ENCODE results near the gene HTD2.

Gene HTD2

DNA sequence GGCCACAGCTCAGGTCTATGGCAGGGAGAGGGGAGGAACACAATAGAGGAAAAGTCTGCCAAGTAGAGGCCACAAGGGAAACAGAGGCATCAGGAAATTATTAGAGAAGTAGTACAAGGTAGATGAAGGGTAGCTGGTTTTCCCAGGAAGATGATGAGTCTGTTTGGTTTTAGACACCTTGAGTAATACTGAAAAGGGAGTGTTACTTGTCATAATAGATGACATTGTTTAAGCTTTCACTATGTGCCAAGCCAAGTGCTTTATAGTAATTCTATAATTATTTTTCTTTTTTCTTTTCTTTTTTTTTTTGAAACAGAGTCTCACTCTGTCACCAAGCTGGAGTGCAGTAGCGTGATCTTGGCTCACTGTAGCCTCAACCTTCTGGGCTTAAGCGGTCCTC is 40.0 kb downstream of the HTD2 start:
- no peaks in the 10 kb centered on the region for H3K9me3 ChIP-seq (ENCODE audit: control insufficient read depth, low read length)
- H3K27ac ChIP-seq (ENCODE audit: low read depth, low read length, severe bottlenecking): no peak overlapping the region
- no peak overlapping the region for H3K4me3 ChIP-seq (ENCODE audit: extremely low read depth, insufficient read depth, low read length, poor library complexity, severe bottlenecking)
- no peaks in the 10 kb centered on the region for H3K36me3 ChIP-seq (ENCODE audit: control insufficient read depth, insufficient read depth, low read length)
- H3K4me1 ChIP-seq (ENCODE audit: control insufficient read depth, insufficient read depth, low read length, poor library complexity, severe bottlenecking): no peaks in the 10 kb centered on the region
- 90 to 100% methylated on average over 1 to 2 of the region's 2 CpGs for WGBS, 2 experiments (ENCODE audit: insufficient coverage in 2 of 2)

GRCh38 chr3:58347984-58348383 is 41.7 kb downstream of the HTD2 start:
- no peak overlapping the region for H3K27ac ChIP-seq (ENCODE audit: low read depth, low read length, severe bottlenecking)
- no peaks in the 10 kb centered on the region for H3K9me3 ChIP-seq (ENCODE audit: control insufficient read depth, low read length)
- 95 to 97% methylated on average over 2 to 7 of the region's 7 CpGs for WGBS, 2 experiments (ENCODE audit: insufficient coverage in 2 of 2)
- H3K36me3 ChIP-seq (ENCODE audit: control insufficient read depth, insufficient read depth, low read length): no peaks in the 10 kb centered on the region
- H3K4me1 ChIP-seq (ENCODE audit: control insufficient read depth, insufficient read depth, low read length, poor library complexity, severe bottlenecking): no peaks in the 10 kb centered on the region
- no peak overlapping the region for H3K4me3 ChIP-seq (ENCODE audit: extremely low read depth, insufficient read depth, low read length, poor library complexity, severe bottlenecking)

- Histone ChIP-seq H3K4me3 (ENCODE audit: extremely low read depth, insufficient read depth, low read length, poor library complexity, severe bottlenecking) (no peak overlapping the region), H3K9me3 (ENCODE audit: control insufficient read depth, low read length) (no peaks in the 10 kb centered on the region), H3K36me3 (ENCODE audit: control insufficient read depth, insufficient read depth, low read length) (no peaks in the 10 kb centered on the region), H3K4me1 (ENCODE audit: control insufficient read depth, insufficient read depth, low read length, poor library complexity, severe bottlenecking) (no peaks in the 10 kb centered on the region), H3K27ac (ENCODE audit: low read depth, low read length, severe bottlenecking) (no peak overlapping the region)
- 88 to 91% methylated on average over 2 to 4 of the region's 7 CpGs for WGBS, 2 experiments (ENCODE audit: insufficient coverage in 2 of 2)
Measured at GRCh38 chr3:58349792-58350626, 43.7 kb downstream of the HTD2 start.

GRCh38 chr3:58350627-58351013 is 44.3 kb downstream of the HTD2 start:
- Histone ChIP-seq H3K4me1 (ENCODE audit: control insufficient read depth, insufficient read depth, low read length, poor library complexity, severe bottlenecking) (no peaks in the 10 kb centered on the region), H3K4me3 (ENCODE audit: extremely low read depth, insufficient read depth, low read length, poor library complexity, severe bottlenecking) (no peak overlapping the region), H3K9me3 (ENCODE audit: control insufficient read depth, low read length) (no peaks in the 10 kb centered on the region), H3K36me3 (ENCODE audit: control insufficient read depth, insufficient read depth, low read length) (no peaks in the 10 kb centered on the region), H3K27ac (ENCODE audit: low read depth, low read length, severe bottlenecking) (no peak overlapping the region)
- 88% methylated on average over 1 of the region's 2 CpGs; no CpG with 5 or more reads in 1 of the 2 experiments for WGBS, 2 experiments (ENCODE audit: insufficient coverage in 2 of 2)

DNA sequence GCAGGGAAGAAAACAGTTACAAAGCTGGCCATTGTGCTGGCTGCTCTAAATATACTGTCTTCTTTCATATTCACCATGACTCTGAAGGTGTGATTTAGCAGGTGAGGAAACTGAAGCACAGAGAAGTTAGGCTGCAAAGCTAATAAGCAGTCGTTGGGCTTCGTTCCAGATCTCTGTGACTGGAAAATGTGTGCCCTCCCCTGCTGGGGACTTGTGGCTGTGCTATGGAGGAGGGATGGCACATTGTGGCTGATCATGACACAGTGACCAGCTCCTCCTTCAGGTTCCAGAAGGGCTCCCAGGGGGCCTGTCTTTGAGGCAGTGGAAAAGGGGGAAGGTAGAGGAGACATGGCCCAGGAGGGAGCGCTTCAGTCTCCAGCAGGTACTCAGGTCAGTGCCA is 45.6 kb downstream of the HTD2 start:
- Histone ChIP-seq H3K9me3 (ENCODE audit: control insufficient read depth, low read length) (no peaks in the 10 kb centered on the region), H3K36me3 (ENCODE audit: control insufficient read depth, insufficient read depth, low read length) (no peaks in the 10 kb centered on the region), H3K27ac (ENCODE audit: low read depth, low read length, severe bottlenecking) (no peak overlapping the region), H3K4me3 (ENCODE audit: extremely low read depth, insufficient read depth, low read length, poor library complexity, severe bottlenecking) (no peak overlapping the region), H3K4me1 (ENCODE audit: control insufficient read depth, insufficient read depth, low read length, poor library complexity, severe bottlenecking) (no peaks in the 10 kb centered on the region)
- 31 to 90% methylated on average over 1 to 2 of the region's 3 CpGs for WGBS, 2 experiments (ENCODE audit: insufficient coverage in 2 of 2)

DNA sequence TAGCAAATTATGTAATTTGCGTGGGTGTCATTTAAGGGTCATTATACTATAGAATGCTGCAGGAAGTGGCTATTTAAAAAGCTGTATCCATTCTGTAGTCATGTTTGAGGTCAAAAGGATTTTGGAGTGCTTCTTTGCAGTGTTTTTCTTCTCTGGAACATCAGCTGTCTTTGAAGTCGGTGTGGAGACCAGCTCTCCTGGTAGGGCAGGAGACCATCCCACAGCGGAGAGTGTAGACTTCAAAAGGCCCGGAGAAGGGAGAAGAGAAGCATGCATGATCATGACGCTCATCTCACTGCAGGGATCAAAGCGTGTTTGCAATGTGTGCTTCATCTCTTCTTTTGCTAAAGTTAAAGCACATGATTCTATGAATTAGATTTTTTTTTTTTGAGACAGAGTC is 46.3 kb downstream of the HTD2 start:
- no peaks in the 10 kb centered on the region for H3K36me3 ChIP-seq (ENCODE audit: control insufficient read depth, insufficient read depth, low read length)
- no peak overlapping the region for H3K27ac ChIP-seq (ENCODE audit: low read depth, low read length, severe bottlenecking)
- no peaks in the 10 kb centered on the region for H3K4me1 ChIP-seq (ENCODE audit: control insufficient read depth, insufficient read depth, low read length, poor library complexity, severe bottlenecking)
- no peaks in the 10 kb centered on the region for H3K9me3 ChIP-seq (ENCODE audit: control insufficient read depth, low read length)
- H3K4me3 ChIP-seq (ENCODE audit: extremely low read depth, insufficient read depth, low read length, poor library complexity, severe bottlenecking): no peak overlapping the region
- WGBS, 2 experiments (ENCODE audit: insufficient coverage in 2 of 2): 89 to 96% methylated on average over 5 to 6 of the region's 6 CpGs

DNA sequence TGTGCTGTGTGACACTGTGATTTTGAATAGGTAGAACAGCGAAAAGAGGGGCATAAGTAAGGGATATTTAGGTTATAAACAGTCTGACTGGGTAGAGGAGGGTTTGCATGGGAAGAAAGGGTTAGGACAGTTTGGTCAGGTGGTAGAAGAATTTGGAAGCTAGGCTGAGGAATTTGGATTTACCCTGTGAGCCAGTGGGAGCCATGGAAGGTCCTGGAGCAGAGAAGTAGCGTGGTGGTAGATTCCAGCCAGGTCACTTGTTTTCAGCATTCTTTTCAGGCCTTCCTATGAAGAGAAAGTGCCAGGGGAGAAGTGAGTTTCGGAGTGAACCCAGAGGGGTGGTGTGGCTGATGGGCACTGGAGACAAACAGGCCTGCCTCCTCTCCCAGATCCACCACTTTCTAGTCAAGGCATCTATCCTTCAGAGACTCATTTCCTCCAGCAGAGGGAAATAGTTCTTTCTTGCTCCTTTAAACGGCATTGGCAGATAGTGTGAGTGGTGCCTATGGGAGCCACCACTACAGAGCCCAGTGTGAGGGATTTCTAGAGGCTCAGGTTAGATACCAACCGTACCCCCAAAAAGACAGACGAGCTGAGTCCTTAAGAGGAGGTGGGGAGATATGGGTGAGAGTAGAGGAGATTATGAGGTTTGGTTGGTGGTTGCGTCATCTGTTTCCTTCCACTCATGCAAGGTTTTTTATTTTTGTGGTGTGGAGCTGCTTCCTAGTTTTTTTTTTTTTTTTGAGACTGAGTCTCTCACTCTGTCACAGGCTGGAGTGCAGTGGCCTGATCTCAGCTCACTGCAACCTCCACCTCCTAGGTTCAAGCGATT is 47.6 kb downstream of the HTD2 start:
- Histone ChIP-seq H3K4me1 (ENCODE audit: control insufficient read depth, insufficient read depth, low read length, poor library complexity, severe bottlenecking) (no peaks in the 10 kb centered on the region), H3K36me3 (ENCODE audit: control insufficient read depth, insufficient read depth, low read length) (no peaks in the 10 kb centered on the region), H3K27ac (ENCODE audit: low read depth, low read length, severe bottlenecking) (no peak overlapping the region), H3K4me3 (ENCODE audit: extremely low read depth, insufficient read depth, low read length, poor library complexity, severe bottlenecking) (no peak overlapping the region), H3K9me3 (ENCODE audit: control insufficient read depth, low read length) (no peaks in the 10 kb centered on the region)
- WGBS, 2 experiments (ENCODE audit: insufficient coverage in 2 of 2): 97 to 100% methylated on average over 6 to 7 of the region's 8 CpGs

- H3K36me3 ChIP-seq (ENCODE audit: control insufficient read depth, insufficient read depth, low read length): no peaks in the 10 kb centered on the region
- H3K27ac ChIP-seq (ENCODE audit: low read depth, low read length, severe bottlenecking): no peak overlapping the region
- no peak overlapping the region for H3K4me3 ChIP-seq (ENCODE audit: extremely low read depth, insufficient read depth, low read length, poor library complexity, severe bottlenecking)
- H3K9me3 ChIP-seq (ENCODE audit: control insufficient read depth, low read length): no peaks in the 10 kb centered on the region
- whole genome bisulfite sequencing, 2 experiments (ENCODE audit: insufficient coverage in 2 of 2): 86 to 92% methylated on average over 6 to 8 of the region's 8 CpGs
- no peaks in the 10 kb centered on the region for H3K4me1 ChIP-seq (ENCODE audit: control insufficient read depth, insufficient read depth, low read length, poor library complexity, severe bottlenecking)
Measured at GRCh38 chr3:58355179-58355578, 48.9 kb downstream of the HTD2 start.

DNA sequence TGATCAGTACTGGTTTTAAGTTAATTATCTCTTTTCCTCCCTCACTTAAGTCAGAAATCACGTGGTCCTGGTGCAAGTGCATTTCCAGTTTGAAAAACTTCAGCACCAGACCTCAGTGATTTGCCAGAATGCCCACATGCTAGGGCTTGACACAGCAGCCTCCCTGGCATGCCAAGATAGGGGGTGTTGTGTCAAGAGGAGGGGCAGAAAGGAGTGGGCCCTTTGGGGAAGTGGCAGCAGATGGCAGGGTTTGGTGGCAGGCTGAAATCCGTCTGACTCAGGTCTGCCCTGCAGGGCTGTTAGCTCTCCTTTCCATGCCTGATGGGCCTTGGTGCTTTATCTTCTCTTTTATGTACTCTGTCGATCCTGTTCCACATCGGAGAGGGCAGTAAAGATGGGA is 49.7 kb downstream of the HTD2 start:
- 74 to 81% methylated on average over 3 to 4 of the region's 4 CpGs for WGBS, 2 experiments (ENCODE audit: insufficient coverage in 2 of 2)
- Histone ChIP-seq H3K36me3 (ENCODE audit: control insufficient read depth, insufficient read depth, low read length) (no peaks in the 10 kb centered on the region), H3K9me3 (ENCODE audit: control insufficient read depth, low read length) (no peaks in the 10 kb centered on the region), H3K4me1 (ENCODE audit: control insufficient read depth, insufficient read depth, low read length, poor library complexity, severe bottlenecking) (no peaks in the 10 kb centered on the region), H3K4me3 (ENCODE audit: extremely low read depth, insufficient read depth, low read length, poor library complexity, severe bottlenecking) (no peak overlapping the region), H3K27ac (ENCODE audit: low read depth, low read length, severe bottlenecking) (no peak overlapping the region)

DNA sequence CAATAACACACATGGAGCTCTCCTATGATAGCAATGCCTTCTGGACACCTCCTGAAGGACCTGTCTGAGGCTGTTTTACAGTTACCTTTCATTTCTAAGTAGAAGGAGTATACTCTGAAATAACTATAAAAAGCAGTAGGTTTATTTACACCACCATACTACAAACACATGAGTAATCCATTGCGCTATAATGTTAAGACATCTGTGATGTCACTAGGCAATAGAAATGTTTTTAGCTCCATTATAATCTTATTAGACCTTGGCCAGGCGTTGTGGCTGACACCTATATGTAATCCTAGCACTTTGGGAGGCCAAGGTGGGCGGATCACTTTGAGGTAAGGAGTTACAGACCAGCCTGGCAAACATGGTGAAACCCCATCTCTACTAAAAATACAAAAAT is 51.1 kb downstream of the HTD2 start:
- H3K9me3 ChIP-seq (ENCODE audit: control insufficient read depth, low read length): no peaks in the 10 kb centered on the region
- no peaks in the 10 kb centered on the region for H3K36me3 ChIP-seq (ENCODE audit: control insufficient read depth, insufficient read depth, low read length)
- no peaks in the 10 kb centered on the region for H3K4me1 ChIP-seq (ENCODE audit: control insufficient read depth, insufficient read depth, low read length, poor library complexity, severe bottlenecking)
- no peak overlapping the region for H3K27ac ChIP-seq (ENCODE audit: low read depth, low read length, severe bottlenecking)
- no CpG with 5 or more reads among the region's 3 CpGs for WGBS, 2 experiments (ENCODE audit: insufficient coverage in 2 of 2)
- H3K4me3 ChIP-seq (ENCODE audit: extremely low read depth, insufficient read depth, low read length, poor library complexity, severe bottlenecking): no peak overlapping the region

DNA sequence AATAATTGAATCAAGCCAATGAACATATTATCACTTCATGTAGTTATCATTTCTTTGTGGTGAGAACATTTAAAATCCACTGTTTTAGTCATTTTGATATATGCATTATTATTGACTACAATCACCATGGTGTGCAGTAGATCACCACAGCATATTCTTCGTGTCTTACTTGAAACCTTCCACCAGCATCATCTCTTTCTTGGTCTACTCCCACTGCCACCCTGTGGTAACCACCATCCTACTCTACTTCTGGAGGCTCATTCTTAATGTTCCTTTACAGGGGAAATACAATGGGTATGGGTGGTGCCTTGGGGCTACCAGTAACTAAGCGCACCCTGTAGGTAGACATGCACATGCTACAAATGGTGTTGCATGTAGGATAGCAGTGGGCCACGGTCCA is 51.8 kb downstream of the HTD2 start:
- no peaks in the 10 kb centered on the region for H3K4me1 ChIP-seq (ENCODE audit: control insufficient read depth, insufficient read depth, low read length, poor library complexity, severe bottlenecking)
- no peaks in the 10 kb centered on the region for H3K36me3 ChIP-seq (ENCODE audit: control insufficient read depth, insufficient read depth, low read length)
- no peak overlapping the region for H3K4me3 ChIP-seq (ENCODE audit: extremely low read depth, insufficient read depth, low read length, poor library complexity, severe bottlenecking)
- no peaks in the 10 kb centered on the region for H3K9me3 ChIP-seq (ENCODE audit: control insufficient read depth, low read length)
- 100% methylated on average over 1 to 2 of the region's 3 CpGs for WGBS, 2 experiments (ENCODE audit: insufficient coverage in 2 of 2)
- H3K27ac ChIP-seq (ENCODE audit: low read depth, low read length, severe bottlenecking): no peak overlapping the region
